AG08395 (cell line): ENCODE results near the gene PPP4R3B.
"Not testable (repeated sequence)": the region's sequence is repeated elsewhere in the genome, so short reads cannot be mapped to it uniquely, and the experiment has no call there.

Experiments used
- DNase-seq: peaks from one replicate; pipeline ENCODE4 v3.0.0; 2012; ENCODE audit warnings: mixed read lengths, low spot score

The PPP4R3B gene

DNA sequence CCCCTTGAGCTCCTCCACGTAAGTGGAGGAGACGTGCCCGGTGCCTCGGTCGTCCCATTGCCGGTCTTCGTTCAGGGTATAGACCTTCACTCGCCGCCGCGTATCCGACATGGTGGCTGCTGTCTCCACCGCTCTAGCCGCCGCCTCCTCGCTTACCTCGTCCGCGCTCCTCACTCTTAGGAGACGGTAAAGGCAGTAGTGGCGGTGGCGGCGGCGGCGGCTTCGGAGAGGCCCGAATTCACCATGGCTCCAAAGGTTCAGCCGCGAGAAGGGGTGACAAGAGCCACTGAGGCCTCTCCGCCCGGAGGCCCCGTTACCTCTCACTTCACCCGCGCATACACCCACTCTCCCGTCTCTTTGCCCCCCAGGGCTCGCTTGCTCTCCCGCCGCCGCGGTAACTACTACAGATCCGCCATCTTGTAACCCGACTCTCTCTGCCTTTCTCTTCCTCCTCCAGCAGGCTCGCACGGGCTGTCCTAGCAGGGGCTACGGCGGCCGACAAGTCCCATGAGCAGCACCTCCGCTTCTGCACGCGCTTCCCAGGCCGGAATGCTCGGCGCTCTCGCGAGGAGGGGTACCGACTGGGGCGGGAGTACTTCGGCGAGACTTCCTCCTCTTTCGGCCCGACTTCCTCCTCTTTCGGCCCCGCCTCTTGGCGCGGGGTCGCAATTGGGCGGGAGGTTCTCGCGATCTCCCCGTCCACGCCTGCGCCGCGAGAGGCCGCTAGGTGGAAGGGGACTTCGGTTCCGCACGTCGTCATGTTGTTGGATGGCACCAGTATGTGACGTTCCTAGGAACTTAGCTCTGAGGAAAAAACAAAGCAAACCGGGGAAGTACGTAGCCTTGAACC lies at the start of gene PPP4R3B:
PPP4R3B (minus strand) TSS at position 448 of the 850 bp plus-strand sequence; CDS start at position 111, 337 bp downstream.
- peak; percentile 98 for DNase-seq

DNA sequence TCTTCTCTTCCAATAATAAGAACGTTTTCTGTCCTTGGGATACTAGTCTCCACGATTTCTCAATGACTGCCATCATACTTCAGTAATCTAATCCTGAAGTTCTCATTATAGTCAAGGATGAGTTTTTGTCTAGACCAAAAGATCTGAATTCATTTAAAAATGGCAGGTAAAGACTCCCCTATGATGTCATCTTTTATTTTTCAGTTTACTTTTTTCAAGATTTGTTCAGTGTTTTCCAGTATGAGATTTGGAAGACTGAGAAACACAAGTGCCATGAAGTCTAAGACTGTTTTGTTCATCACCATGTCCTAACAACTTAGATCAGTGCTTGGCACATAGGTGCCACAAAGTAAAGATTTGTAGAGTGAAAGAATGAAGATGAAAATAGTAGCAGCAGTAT lies 35.8 kb upstream of the PPP4R3B start:
- DNase-seq: no peak

DNA sequence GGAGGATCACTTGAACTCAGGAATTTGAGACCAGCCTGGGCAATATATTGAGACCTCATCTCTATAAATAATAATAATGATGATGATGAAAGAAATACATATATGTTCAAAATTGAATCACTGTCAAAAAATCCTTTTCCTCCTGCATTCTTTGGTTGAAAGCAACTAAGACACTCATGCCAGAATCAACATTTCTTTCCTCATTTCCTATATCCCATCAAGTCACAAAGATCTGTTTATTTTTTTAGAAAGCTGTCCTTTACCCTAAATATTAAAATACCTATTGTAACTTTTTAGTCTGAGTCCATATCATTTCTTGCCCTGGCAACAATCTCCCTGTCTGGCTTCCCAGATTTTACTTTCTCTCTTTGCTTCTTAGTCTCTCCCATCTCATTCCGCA lies 31.8 kb upstream of the PPP4R3B start:
- DNase-seq: no peak

DNA sequence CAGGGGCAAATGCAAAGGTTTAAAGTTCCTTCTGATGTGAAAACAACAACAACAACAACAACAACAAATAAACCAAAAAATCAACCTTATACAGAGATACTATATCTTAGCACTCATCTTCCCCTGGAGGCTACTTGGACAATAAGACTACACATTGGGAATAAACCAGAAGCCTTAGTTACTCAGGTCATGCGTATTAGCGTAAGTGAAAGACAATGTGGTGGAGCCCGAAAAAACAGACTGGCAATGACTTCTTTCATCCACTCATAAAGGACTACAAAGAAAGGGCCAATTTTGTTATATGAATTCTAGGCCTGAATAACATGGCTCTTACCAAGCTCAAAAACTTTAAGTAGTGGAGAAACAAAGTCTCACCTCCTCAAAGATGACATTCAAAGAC lies 19.4 kb upstream of the PPP4R3B start:
- no peak for DNase-seq

DNA sequence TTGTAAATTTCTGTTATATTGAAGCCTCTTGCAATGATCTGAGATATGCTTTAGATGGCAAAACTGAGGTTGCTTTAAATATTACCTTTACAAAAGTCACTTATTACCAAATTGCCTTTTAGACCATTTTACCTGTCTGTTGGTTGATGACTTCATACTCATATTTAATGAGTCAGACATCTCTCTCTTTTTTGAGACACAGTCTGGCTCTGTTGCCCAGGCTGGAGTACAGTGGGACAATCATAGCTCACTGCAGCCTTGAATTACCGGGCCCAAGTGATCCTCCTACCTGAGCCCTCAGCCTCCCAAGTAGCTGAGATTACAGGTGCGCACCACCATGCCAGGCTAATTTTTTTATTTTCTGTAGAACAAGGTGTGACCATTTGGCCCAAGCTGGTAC lies 11.5 kb upstream of the PPP4R3B start:
- no peak for DNase-seq

DNA sequence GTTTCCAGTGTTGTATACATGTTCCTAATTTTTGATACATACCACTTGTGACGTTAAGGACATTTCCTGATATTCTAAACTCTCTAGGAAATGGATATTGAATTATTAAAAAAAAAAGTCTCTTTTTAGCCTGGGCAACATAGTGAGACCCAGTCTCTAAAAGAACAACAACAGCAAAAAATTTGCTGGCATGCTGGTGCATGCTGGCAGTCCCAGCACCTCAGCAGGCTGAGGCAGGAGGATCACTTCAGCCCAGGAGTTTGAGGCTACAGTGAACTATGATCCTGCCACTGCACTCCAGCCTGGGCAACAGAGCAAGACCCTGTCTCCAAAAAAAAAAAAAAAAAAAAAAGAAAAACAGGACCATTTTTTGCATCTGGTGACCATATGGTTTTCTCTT lies 10.5 kb upstream of the PPP4R3B start:
- no peak for DNase-seq

DNA sequence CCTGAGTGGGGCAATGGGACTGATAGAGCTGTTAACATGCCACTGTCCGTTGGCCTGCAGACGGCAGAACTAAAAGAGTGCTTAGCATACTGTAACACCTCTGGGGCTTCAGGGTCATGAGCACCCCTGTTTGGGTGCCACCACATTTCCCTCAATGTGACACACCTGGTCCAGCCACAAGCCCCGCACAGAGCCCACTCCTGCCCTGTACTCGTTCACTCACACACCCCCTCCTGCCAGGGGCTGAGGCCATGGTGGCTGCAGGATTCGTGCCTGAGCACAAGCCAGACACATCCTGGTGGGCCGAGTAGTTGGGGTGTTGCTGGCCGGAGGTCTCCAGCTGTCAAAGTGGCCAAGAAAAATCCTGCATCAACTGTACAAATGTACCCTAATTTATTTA lies 4.4 kb upstream of the PPP4R3B start:
- no peak for DNase-seq

DNA sequence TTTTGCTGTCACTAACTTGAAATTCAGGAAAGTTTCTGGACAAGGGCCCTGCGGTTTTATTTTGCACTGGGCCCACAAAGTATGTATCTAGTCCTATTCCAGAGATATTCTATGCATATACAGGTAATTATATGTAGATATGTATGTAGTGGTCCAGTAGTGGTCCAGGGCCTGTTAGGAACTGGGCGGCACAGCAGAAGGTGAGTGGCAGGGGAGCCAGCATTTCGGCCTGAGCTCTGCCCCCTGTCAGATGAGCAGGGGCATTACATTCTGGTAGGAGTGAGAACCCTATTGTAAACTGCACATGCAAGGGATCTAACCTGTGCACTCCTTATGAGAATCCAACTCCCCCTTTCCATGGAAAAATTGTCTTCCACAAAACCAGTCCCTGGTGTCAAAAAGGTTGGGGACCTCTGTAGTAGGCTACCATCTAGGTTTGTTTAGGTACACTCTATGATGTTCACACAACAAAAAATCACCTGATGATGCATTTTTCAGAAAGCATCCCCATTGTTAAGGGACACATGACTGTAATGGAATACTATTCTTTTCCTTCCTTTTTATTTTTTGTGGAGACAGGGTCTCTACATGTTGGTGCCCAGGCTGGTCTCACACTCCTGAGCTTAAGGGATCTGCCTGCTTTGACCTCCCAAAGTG lies 2.8 kb upstream of the PPP4R3B start:
- no peak for DNase-seq

DNA sequence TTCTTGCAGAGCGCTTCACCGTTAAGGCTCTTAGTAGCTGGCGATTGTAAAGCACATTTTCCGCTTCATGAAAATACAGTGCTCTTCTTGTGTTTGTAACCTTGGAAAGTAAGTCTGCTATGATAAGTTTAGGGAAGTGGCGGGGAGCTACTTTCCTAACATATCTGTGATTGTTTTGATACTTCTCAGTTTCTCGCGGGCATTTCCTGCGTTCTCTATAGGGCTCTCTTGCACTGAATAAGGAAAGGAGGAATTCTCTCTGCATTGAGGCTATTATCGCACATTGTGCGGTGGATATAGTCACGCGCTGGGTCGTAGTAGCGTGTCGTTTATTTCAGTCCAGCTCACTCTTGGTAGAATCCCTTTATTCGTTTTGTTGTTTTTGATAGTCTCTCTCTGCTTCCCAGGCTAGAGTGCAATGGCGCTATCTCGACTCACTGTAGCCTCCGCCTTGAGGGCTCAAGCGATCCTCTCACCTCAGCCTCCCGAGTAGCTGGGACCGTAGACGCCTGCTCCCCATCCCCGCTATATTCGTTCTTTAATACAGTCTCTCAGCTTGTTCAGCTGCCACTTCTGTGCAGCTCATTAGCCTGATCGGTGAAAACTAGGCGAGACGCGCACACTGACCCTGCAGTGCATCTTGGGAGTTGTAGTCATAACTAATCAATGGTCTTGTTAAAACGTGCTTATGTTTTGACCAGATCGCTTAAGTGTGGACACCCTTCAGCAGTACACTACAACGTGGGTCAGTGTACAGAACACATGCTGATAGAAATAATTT lies 1.0 kb upstream of the PPP4R3B start:
- peak; percentile 62 for DNase-seq

DNA sequence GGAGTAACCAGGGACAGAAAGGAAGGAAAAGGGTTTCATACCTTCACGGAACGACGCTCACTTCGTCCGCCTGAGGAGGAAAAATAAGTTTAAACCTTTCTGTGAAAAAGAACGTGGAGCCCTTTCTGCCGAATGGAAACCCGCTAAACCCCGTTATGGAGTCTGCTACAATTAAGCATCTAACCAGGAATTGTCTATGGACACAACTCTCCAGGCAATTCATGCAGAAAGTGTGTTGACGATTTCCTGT lies 528 bp upstream of the PPP4R3B start:
- peak; percentile 4 for DNase-seq

DNA sequence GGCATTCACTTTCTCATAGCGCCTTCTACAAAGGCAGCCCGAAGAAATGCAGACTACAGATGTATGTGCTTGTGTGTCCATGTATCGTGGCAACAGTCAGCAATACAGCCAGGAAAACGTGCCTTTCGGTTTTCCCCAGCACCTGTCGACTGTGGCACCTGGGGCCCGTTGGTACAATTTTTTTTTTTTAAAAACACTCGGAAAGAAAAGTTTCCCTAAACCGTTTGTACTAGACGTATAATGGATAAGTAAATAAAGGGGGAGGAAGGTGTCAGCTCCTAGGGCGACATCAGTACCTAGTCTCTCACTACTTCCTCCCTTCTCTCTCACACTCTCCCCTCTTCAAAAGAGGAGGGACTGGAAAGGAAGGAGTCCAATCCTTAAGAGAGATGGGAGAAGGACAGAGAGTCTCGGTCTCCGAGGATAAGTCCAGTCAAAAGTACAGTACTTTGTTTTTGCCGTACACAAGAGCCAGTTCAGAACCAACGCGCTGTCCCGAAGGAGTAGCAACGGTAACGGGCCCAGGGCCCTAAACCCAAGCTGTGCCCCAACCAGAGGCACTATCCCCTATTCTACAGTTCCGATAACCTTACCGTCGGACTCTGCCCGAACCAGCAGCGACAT lies 759 bp downstream of the PPP4R3B start:
- DNase-seq: peak; percentile 46

DNA sequence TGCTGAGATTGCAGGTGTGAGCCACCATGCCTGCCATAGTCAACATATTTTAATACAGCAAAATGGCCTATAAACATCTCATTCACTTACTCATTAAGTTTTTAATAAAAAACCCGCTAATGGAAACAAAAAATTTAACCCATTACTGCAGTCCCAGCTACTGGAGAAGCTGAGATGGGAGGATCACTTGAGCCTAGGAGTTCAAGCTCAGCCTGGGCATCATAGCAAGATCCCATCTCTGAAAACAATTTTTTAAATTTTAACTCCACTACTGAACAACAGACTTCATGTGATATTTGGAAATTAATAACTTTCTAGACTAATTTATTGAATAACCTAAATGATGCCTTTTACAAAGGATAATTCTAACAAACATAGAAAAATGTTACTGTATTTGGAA lies 5.4 kb downstream of the PPP4R3B start:
- no peak for DNase-seq

DNA sequence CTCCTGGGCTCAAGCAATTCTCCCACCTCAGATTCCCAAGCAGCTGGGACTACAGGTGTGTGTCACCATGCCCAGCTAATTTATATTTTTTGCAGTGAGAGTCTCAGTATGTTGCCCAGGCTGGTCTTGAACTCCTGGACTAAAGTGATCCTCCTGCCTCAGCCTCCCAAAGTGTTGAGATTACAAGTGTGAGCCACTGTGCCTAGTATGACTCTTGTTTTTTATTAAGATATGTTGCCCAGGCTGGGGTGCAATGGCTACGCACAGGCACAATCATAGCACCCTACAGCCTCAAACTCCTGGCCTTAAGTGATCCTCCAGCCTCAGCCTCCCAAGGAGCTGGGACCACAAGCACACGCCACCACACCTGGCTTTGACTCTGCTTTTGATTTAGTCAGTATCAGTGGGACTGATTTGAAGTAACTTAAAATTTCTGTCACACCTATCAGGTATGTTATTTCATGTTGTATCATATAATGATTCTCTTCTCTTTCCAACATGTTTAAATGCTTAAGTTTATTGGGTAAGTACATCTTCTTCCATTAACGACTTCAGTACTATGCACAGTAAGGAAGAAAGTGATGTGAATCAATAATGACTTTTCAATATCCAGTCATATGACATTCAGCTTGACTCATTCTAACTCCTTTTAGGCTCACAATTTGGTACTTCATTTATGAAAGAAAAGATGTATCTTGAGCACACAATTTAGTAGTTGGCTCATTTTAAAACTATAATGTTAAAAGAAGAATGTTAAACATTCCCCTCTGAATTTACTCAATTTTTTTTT lies 6.3 kb downstream of the PPP4R3B start:
- no peak for DNase-seq

DNA sequence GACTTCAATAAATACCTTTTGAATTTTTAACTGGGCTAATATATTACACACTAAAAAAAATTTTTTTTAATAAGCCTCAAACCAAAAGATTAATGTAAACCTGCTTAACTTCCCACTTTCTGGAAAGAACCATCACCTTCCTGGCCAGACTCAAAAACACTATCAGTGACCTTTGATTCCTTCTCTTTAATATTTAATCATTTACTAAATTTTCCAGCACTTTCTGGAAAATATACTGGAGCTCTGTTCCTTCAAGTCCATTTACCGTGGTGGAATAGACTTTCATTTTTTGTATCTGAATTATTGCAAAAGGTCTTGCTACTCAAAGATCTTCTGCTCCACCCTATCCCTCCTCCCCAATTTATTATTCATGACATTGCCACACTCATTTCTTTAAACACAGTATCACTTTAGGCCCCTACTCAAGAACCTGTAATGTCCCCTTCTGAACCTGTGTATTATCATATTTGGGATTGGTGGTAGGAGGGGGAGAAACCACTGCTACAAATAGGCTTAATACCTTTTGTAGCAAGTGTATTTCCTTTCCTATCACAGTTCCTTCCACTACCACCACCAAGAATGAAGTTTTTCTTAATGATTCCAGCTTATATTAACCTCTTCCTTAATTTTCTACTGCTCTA lies 7.4 kb downstream of the PPP4R3B start:
- no peak for DNase-seq

DNA sequence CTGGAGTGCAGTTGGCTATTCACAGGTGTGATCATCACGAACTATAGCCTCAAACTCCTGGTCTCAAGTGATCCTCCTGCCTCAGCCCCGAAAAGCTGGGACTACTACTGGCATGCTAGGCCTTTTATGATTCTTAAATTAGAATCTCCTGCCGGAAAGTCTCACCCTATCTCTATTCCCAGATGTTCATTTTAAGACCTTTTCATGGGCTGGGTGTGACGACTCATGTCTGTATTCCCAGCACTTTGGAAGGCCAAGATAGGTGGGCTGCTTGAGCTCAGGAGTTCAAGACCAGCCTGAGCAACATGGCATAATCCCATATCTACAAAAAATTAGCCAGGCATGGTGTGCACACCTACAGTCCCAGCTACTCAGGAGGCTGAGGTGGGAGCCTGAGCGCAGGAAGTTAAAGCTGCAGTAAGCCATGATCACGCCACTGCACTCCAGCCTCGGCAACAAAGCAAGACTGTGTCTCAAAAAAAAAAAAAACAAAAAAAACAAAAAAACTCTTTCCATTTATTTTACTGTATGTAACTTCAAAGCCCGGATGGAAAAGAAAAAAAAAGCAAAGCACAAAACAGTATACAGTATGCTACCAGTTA lies 8.1 kb downstream of the PPP4R3B start:
- DNase-seq: no peak

DNA sequence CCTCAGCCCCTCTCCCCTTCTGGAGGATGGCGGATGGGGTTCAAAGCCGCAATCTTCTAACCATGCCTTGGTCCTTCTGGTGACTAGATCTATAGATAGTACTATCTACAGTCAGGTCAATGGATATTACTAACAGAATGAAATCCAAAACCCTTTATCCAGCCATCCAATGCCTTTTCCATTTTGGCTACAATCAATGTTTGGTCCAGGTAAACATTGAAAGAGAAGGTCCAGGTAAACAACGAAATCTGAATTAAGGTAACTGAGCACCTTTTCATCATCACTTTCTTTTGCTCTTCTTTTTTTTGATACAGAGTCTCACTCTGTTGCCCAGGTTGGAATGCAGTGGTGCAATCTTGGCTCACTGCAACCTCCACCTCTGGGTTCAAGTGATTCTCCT lies 9.7 kb downstream of the PPP4R3B start:
- DNase-seq: no peak

DNA sequence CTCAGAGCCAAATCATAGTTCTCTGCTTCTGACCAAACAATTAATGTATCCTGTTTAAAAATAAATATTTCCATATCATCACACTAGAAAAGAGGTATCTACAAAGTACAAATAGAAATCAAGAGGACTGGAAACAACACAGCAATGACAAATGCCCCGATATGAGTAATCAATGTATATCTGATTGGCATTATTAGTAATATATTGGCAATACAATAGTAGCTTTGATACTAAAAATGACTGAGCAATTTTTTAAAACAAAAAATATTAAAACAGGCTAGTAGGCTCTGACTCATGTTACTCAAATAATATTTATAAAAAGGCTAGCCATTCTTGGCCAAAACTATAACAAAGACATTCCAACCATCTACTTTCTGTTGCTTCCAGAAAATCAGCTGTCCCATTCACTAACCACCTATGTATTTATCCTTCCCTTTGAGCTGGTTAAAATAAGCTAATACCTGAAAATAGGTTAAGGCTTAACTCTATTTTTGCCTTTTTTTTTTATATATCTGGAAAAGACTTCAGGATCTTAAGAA lies 13.3 kb downstream of the PPP4R3B start:
- DNase-seq: no peak

DNA sequence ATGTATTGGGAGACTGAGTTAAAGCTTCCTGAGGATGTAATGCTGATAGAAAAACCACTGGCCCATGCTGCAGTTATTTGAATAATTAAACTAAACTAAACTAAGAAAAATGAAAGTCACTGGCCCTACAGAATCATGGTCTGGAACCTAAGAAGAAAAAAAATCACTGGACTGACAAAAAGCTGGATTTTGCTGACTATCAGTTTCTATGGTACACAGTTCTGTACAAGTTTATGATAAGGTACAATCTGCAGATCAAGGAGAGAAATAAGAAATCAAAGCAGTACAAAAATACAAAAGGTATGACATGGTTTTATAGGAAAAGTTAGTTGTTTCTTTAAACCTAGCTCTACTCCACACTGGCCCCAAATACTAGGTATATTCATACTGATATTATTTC lies 15.6 kb downstream of the PPP4R3B start:
- no peak for DNase-seq

DNA sequence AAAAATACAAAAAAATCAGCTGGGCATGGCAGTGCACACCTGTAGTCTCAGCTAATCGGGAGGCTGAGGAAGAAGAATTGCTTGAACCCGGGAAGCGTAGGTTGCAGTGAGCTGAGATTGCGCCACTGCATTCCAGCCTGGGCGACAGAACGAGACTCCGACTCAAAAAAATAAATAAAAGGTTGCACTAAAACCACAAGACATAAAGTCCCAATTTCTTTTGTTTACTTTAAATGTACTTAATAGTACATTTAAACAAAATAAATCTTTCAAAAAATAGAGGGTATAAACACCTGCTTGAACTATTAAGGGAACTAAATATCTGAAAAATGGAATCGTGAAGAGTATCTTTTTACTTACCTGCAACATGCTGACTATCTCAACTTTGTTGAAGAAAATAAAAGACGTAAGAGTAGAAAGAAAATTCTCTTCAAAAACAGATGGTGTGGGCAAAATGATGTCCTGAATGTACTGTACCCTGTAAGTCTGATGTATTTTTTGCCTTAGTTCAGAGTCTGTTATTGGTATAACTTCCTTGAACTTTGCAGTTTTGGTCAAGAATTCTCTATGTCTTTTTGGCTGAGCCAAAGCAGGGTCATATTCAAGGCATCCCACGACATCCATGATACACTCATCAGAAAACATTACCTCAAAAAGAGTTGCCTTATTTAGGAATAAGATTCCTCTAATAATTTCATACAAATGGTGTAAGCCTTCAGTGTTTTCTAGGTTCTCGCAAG lies 19.2 kb downstream of the PPP4R3B start:
- no peak for DNase-seq

DNA sequence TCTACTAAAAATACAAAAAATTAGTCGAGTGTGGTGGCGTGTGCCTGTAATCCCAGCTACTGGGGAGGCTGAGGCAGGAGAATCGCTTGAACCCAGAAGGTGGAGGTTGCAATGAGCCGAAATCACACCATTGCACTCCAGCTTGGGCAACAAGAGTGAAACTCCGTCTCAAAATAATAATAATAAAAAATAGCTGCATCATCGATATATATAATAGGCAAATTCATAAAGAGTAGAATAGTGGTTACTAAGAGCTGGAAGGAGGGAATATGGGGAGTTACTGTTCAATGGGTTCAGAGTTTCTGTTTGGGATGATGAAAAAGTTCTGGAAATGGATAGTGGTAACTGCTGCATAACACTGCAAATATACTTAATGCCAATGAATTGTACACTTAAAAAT lies 20.6 kb downstream of the PPP4R3B start:
- DNase-seq: not testable (repeated sequence)
